ENCODE measurements around the gene CST6. TPM values are rescaled to one million over a fixed set of nuclear protein-coding genes. Genes with fewer than 3 reads are reported as not detected.
"Not testable (repeated sequence)": the region's sequence is repeated elsewhere in the genome, so short reads cannot be mapped to it uniquely, and the experiment has no call there.

CST6 gene
- total RNA-seq, 1 donor = not detected

GRCh38 chr11:66006134-66006890 is 5.5 kb upstream of the CST6 start:
- H3K4me1 ChIP-seq (ENCODE audit: insufficient read depth, low read length) = peaks cover 13% of the 10 kb centered on the region
- H3K4me3 ChIP-seq (ENCODE audit: low read length) = no peak overlapping the region
- H3K9me3 ChIP-seq (ENCODE audit: low read depth, low read length) = no peaks in the 10 kb centered on the region
- H3K27me3 ChIP-seq (ENCODE audit: insufficient read depth, low read length) = peaks cover 8% of the 10 kb centered on the region

- no peak overlapping the region for H3K4me3 ChIP-seq (ENCODE audit: low read length)
- H3K27me3 ChIP-seq (ENCODE audit: insufficient read depth, low read length) = peaks cover 13% of the 10 kb centered on the region
- H3K4me1 ChIP-seq (ENCODE audit: insufficient read depth, low read length) = peaks cover 14% of the 10 kb centered on the region
- H3K9me3 ChIP-seq (ENCODE audit: low read depth, low read length) = no peaks in the 10 kb centered on the region
Measured at GRCh38 chr11:66006891-66007176, 5.0 kb upstream of the CST6 start.

- Histone ChIP-seq H3K9me3 (ENCODE audit: low read depth, low read length) (no peaks in the 10 kb centered on the region), H3K4me3 (ENCODE audit: low read length) (no peak overlapping the region), H3K27me3 (ENCODE audit: insufficient read depth, low read length) (peaks cover 17% of the 10 kb centered on the region), H3K4me1 (ENCODE audit: insufficient read depth, low read length) (peaks cover 18% of the 10 kb centered on the region)
Measured at GRCh38 chr11:66007201-66007634, 4.6 kb upstream of the CST6 start.

- H3K4me3 ChIP-seq (ENCODE audit: low read length) = no peak overlapping the region
- no peaks in the 10 kb centered on the region for H3K9me3 ChIP-seq (ENCODE audit: low read depth, low read length)
- peaks cover 23% of the 10 kb centered on the region for H3K27me3 ChIP-seq (ENCODE audit: insufficient read depth, low read length)
- H3K4me1 ChIP-seq (ENCODE audit: insufficient read depth, low read length) = peaks cover 21% of the 10 kb centered on the region
Measured at GRCh38 chr11:66008095-66008467, 3.7 kb upstream of the CST6 start.

GRCh38 chr11:66008468-66009101 is 3.2 kb upstream of the CST6 start:
- H3K4me3 ChIP-seq (ENCODE audit: low read length) = no peak overlapping the region
- peaks cover 21% of the 10 kb centered on the region for H3K4me1 ChIP-seq (ENCODE audit: insufficient read depth, low read length)
- no peaks in the 10 kb centered on the region for H3K9me3 ChIP-seq (ENCODE audit: low read depth, low read length)
- peaks cover 26% of the 10 kb centered on the region for H3K27me3 ChIP-seq (ENCODE audit: insufficient read depth, low read length)

- H3K4me3 ChIP-seq (ENCODE audit: low read length); H3K9me3 ChIP-seq (ENCODE audit: low read depth, low read length): not testable (repeated sequence)
- H3K27me3 ChIP-seq (ENCODE audit: insufficient read depth, low read length) = peaks cover 26% of the 10 kb centered on the region
- H3K4me1 ChIP-seq (ENCODE audit: insufficient read depth, low read length) = peaks cover 31% of the 10 kb centered on the region
Measured at GRCh38 chr11:66010036-66010435, 1.8 kb upstream of the CST6 start.

- Histone ChIP-seq H3K4me1 (ENCODE audit: insufficient read depth, low read length) (peaks cover 34% of the 10 kb centered on the region), H3K4me3 (ENCODE audit: low read length) (no peak overlapping the region), H3K9me3 (ENCODE audit: low read depth, low read length) (no peaks in the 10 kb centered on the region), H3K27me3 (ENCODE audit: insufficient read depth, low read length) (peaks cover 26% of the 10 kb centered on the region)
Measured at GRCh38 chr11:66011239-66011784, 496 bp upstream of the CST6 start.

GRCh38 chr11:66012371-66012945 is 650 bp downstream of the CST6 start:
- peaks cover 26% of the 10 kb centered on the region for H3K27me3 ChIP-seq (ENCODE audit: insufficient read depth, low read length)
- peaks cover 34% of the 10 kb centered on the region for H3K4me1 ChIP-seq (ENCODE audit: insufficient read depth, low read length)
- H3K9me3 ChIP-seq (ENCODE audit: low read depth, low read length) = no peaks in the 10 kb centered on the region
- no peak overlapping the region for H3K4me3 ChIP-seq (ENCODE audit: low read length)

GRCh38 chr11:66012946-66013761 is 1.3 kb downstream of the CST6 start:
- H3K9me3 ChIP-seq (ENCODE audit: low read depth, low read length) = no peaks in the 10 kb centered on the region
- H3K4me1 ChIP-seq (ENCODE audit: insufficient read depth, low read length) = peaks cover 34% of the 10 kb centered on the region
- H3K4me3 ChIP-seq (ENCODE audit: low read length) = no peak overlapping the region
- H3K27me3 ChIP-seq (ENCODE audit: insufficient read depth, low read length) = peaks cover 26% of the 10 kb centered on the region

GRCh38 chr11:66013762-66014100 is 1.9 kb downstream of the CST6 start:
- peaks cover 26% of the 10 kb centered on the region for H3K27me3 ChIP-seq (ENCODE audit: insufficient read depth, low read length)
- peaks cover 34% of the 10 kb centered on the region for H3K4me1 ChIP-seq (ENCODE audit: insufficient read depth, low read length)
- H3K4me3 ChIP-seq (ENCODE audit: low read length) = no peak overlapping the region
- no peaks in the 10 kb centered on the region for H3K9me3 ChIP-seq (ENCODE audit: low read depth, low read length)

- Histone ChIP-seq H3K27me3 (ENCODE audit: insufficient read depth, low read length) (peaks cover 26% of the 10 kb centered on the region), H3K4me1 (ENCODE audit: insufficient read depth, low read length) (peaks cover 36% of the 10 kb centered on the region), H3K9me3 (ENCODE audit: low read depth, low read length) (no peaks in the 10 kb centered on the region), H3K4me3 (ENCODE audit: low read length) (no peak overlapping the region)
Measured at GRCh38 chr11:66014804-66015453, 3.1 kb downstream of the CST6 start.

- Histone ChIP-seq H3K27me3 (ENCODE audit: insufficient read depth, low read length) (peaks cover 25% of the 10 kb centered on the region), H3K4me1 (ENCODE audit: insufficient read depth, low read length) (peaks cover 42% of the 10 kb centered on the region), H3K4me3 (ENCODE audit: low read length) (no peak overlapping the region), H3K9me3 (ENCODE audit: low read depth, low read length) (no peaks in the 10 kb centered on the region)
Measured at GRCh38 chr11:66015454-66015881, 3.7 kb downstream of the CST6 start.

- H3K4me1 ChIP-seq (ENCODE audit: insufficient read depth, low read length) = peaks cover 47% of the 10 kb centered on the region
Measured at GRCh38 chr11:66015936-66016792, 4.4 kb downstream of the CST6 start.

GRCh38 chr11:66016793-66017177 is 5.0 kb downstream of the CST6 start:
- H3K4me1 ChIP-seq (ENCODE audit: insufficient read depth, low read length) = peaks cover 49% of the 10 kb centered on the region
- H3K9me3 ChIP-seq (ENCODE audit: low read depth, low read length) = no peaks in the 10 kb centered on the region

More at GRCh38 chr11:66015936-66016792, 4.4 kb downstream of the CST6 start:
- Histone ChIP-seq H3K27me3 (ENCODE audit: insufficient read depth, low read length) (peaks cover 20% of the 10 kb centered on the region), H3K9me3 (ENCODE audit: low read depth, low read length) (no peaks in the 10 kb centered on the region), H3K4me3 (ENCODE audit: low read length) (no peak overlapping the region)

More at GRCh38 chr11:66016793-66017177, 5.0 kb downstream of the CST6 start:
- Histone ChIP-seq H3K4me3 (ENCODE audit: low read length) (no peak overlapping the region), H3K27me3 (ENCODE audit: insufficient read depth, low read length) (peaks cover 14% of the 10 kb centered on the region)
